ENCODE measurements around the gene RBM23. TPM values are rescaled to one million over a fixed set of nuclear protein-coding genes. Genes with fewer than 3 reads are reported as not detected.
"Not testable (repeated sequence)": the region's sequence is repeated elsewhere in the genome, so short reads cannot be mapped to it uniquely, and the experiment has no call there.

RBM23 gene
- polyA plus RNA-seq, 1 experiment, result 46.2 TPM

DNA sequence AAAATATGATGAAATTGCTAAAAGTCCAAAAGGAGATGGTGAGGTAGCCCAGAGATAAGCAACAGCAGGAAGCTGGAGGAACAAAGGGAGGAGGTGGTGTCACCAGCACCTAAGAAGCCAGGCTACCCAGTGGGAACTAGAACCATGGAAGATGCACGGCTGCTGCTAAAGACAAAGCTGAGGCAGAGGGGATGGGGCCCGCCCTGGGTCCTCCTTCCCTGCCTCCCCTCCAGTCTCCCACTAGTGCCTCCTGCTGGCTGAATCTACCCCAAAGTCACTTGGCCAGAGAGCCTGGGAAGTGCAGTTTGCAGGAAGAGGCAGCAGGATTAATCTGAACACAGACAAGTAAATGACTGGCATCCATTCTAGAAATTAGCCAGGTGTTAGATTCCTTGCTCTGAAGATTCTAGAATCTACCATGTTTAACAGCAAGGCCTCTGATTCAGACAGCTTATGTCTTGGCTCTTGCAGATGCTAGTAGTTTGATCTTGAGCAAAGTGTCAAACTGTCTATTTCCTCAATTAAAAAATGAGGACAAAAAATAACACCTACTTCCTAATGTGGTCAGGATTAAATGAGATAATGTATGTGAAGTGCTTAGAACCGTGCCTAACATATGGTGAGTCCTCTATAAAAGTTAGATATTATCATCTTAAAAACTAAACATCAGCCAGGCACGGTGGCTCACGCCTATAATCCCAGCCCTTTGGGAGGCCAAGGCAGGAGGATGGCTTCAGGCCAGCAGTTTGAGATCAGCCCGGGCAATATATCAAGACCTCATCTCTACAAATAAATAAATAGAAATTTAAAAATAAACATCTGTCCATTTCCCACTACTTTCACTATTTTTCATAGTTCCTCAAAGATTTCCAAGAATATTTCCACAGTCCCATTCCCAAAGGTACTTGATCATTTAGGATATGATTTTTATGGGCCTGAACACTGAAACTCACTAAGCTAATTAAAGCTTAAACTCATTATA lies 53.2 kb downstream of the RBM23 start:
- Histone ChIP-seq H3K4me3 (ENCODE audit: low read depth, low read length) (no peak overlapping the region), H3K27ac (ENCODE audit: low read depth, low read length) (no peak overlapping the region), H3K9me3 (ENCODE audit: control insufficient read depth, insufficient read depth, low read length) (peaks cover 4% of the 10 kb centered on the region; the same call in 1 of the 2 replicates), H3K27me3 (ENCODE audit: control insufficient read depth, insufficient read depth, low read length) (no peaks in the 10 kb centered on the region)
- POLR2A ChIA-PET, result no interaction called here
- no peak for DNase-seq (ENCODE audit: low read depth, low spot score)
- TF ChIP-seq, protein P1, sequence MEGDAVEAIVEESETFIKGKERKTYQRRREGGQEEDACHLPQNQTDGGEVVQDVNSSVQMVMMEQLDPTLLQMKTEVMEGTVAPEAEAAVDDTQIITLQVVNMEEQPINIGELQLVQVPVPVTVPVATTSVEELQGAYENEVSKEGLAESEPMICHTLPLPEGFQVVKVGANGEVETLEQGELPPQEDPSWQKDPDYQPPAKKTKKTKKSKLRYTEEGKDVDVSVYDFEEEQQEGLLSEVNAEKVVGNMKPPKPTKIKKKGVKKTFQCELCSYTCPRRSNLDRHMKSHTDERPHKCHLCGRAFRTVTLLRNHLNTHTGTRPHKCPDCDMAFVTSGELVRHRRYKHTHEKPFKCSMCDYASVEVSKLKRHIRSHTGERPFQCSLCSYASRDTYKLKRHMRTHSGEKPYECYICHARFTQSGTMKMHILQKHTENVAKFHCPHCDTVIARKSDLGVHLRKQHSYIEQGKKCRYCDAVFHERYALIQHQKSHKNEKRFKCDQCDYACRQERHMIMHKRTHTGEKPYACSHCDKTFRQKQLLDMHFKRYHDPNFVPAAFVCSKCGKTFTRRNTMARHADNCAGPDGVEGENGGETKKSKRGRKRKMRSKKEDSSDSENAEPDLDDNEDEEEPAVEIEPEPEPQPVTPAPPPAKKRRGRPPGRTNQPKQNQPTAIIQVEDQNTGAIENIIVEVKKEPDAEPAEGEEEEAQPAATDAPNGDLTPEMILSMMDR (IDR thresholded peaks at IDR 0.05; ENCODE audit: low read depth, low read length), result no peak
- CTCF ChIA-PET, result interaction anchor here (1.5 to 2.0 kb wide), 2 partner anchors 11 to 309 kb away, joined by 4 to 9 read pairs; no protein-coding TSS in a partner anchor

DNA sequence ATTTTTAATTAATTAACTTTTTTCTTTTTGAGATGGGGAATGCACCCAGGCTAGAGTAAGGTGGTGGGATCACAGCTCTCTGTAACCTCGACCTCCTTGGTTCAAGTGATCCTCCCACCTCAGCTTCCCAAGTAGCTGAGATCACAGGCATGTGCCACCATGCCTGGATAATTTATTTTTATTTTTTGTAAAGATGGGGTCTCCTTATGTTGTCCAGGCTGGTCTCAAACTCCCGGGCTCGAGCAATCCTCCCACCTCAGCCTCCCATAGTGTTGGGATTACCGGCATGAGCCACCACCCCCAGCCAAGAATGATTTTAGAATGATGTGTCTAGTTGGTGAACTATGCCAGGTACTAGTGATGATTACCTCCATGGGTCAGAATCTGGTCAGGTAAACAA lies 54.0 kb downstream of the RBM23 start:
- POLR2A ChIA-PET, result no interaction called here
- H3K4me3 ChIP-seq (ENCODE audit: low read depth, low read length), result no peak overlapping the region
- H3K9me3 ChIP-seq (ENCODE audit: control insufficient read depth, insufficient read depth, low read length), result peaks cover 4% of the 10 kb centered on the region; the same call in 1 of the 2 replicates
- DNase-seq (ENCODE audit: low read depth, low spot score), result no peak
- no peak overlapping the region for H3K27ac ChIP-seq (ENCODE audit: low read depth, low read length)
- CTCF ChIA-PET, result interaction anchor here (1.5 to 3.7 kb wide), 3 partner anchors 10 to 308 kb away, joined by 4 to 30 read pairs (median 9); no protein-coding TSS in a partner anchor
- H3K27me3 ChIP-seq (ENCODE audit: control insufficient read depth, insufficient read depth, low read length), result no peaks in the 10 kb centered on the region
- TF ChIP-seq, protein P1 (IDR thresholded peaks at IDR 0.05; ENCODE audit: low read depth, low read length), result no peak

DNA sequence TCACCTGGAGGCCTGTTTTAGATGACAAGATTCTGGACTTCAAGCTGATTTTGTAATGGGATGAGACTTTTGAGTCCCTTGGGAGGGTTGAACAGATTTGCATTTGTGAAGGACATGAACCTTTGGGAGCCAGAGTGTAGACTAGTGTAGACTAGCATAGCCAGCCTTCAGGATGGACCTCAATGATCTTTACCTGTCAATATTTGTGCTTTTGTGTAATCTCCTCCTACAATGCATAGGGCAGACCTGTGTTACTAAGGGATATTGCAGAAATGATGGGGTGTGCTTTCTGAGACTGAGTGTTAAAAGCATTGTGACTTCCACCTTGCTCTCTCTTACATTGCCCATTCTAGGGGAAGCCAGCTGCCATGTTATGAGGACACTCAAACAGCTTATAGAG lies 57.3 kb downstream of the RBM23 start:
- TF ChIP-seq, protein P1 (IDR thresholded peaks at IDR 0.05; ENCODE audit: low read depth, low read length), result no peak

DNA sequence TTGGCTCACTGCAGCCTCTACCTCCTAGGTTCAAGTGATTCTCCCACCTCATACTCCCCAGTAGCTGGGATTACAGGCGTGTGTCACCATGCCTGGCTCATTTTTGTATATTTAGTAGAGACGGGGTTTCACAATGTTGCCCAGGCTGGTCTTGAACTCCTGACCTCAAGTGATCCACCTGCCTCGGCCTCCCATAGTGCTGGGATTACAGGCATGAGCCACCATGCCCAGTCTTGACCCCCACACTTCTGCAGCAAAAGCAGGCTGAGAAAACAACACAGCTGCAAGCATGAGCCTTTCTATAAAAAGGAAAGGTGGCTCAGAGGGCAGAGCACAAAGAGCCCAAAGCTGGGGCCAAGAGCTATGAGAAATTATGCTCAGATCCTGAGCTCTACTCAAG lies 58.6 kb downstream of the RBM23 start:
- not testable (repeated sequence) for H3K9me3 ChIP-seq (ENCODE audit: control insufficient read depth, insufficient read depth, low read length); DNase-seq (ENCODE audit: low read depth, low spot score); H3K27ac ChIP-seq (ENCODE audit: low read depth, low read length); H3K4me3 ChIP-seq (ENCODE audit: low read depth, low read length); H3K27me3 ChIP-seq (ENCODE audit: control insufficient read depth, insufficient read depth, low read length)
- CTCF ChIA-PET, result interaction anchor here (0.6 to 6.1 kb wide), 8 partner anchors 9 to 303 kb away, joined by 3 to 51 read pairs (median 4); partner anchors contain the start of gene LRP10
- POLR2A ChIA-PET, result interaction anchor here (1.0 to 2.0 kb wide), 2 partner anchors 9 to 11 kb away, joined by 4 to 10 read pairs; partner anchors contain the start of gene LRP10

More for the DNA sequence above, 57.3 kb downstream of the RBM23 start:
- Histone ChIP-seq H3K4me3 (ENCODE audit: low read depth, low read length) (no peak overlapping the region), H3K9me3 (ENCODE audit: control insufficient read depth, insufficient read depth, low read length) (peaks cover 7% of the 10 kb centered on the region), H3K27me3 (ENCODE audit: control insufficient read depth, insufficient read depth, low read length) (no peaks in the 10 kb centered on the region), H3K27ac (ENCODE audit: low read depth, low read length) (no peak overlapping the region)
- ChIA-PET POLR2A (interaction anchor here (2.0 kb wide), 1 partner anchor 11 kb away, joined by 4 read pairs; no protein-coding TSS in a partner anchor), CTCF (interaction anchor here (3.7 to 6.1 kb wide), 2 partner anchors 8 to 11 kb away, joined by 30 to 51 read pairs; partner anchors contain the start of gene LRP10)
- no peak for DNase-seq (ENCODE audit: low read depth, low spot score)

DNA sequence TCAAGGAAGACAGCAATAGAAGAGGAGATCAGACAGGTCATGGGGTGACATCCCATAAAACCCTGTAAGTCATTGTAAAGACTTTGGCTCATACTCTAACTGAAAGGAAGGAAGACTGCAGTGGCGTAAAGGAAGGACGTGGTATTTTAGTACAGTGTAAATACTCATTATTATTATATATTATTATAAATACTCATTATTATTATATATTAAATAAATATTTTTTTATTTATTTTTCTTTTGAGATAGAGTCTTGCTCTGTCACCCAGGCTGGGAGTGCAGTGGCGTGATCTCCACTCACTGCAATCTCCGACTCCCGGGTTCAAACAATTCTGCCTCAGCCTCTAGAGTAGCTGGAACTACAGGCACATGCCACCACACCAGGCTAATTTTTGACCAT lies 62.5 kb downstream of the RBM23 start:
- ChIA-PET POLR2A (no interaction called here), CTCF (interaction anchor here (1.0 to 8.5 kb wide), 3 partner anchors 35 to 300 kb away, joined by 3 to 217 read pairs (median 94); no protein-coding TSS in a partner anchor)
- Histone ChIP-seq H3K27ac (ENCODE audit: low read depth, low read length) (no peak overlapping the region), H3K4me3 (ENCODE audit: low read depth, low read length) (no peak overlapping the region), H3K9me3 (ENCODE audit: control insufficient read depth, insufficient read depth, low read length) (peaks cover 3% of the 10 kb centered on the region), H3K27me3 (ENCODE audit: control insufficient read depth, insufficient read depth, low read length) (no peaks in the 10 kb centered on the region)
- no peak for DNase-seq (ENCODE audit: low read depth, low spot score)
- TF ChIP-seq, protein P1 (IDR thresholded peaks at IDR 0.05; ENCODE audit: low read depth, low read length), result no peak
